Keratinocyte (primary cell): Measurements from ENCODE around the gene SERP2.

Source experiments
- CTCF ChIP-seq, 3 experiments: IDR thresholded peaks in 1 of 3; conservative IDR thresholded peaks in 1 of 3; optimal IDR thresholded peaks in 1 of 3; 2 replicates in 2 of 3; 3 replicates in 1 of 3; pipeline versions ENCODE3 to v1.5.1; 2011; ENCODE audit warnings: low read length in 3 of 3, mild to moderate bottlenecking in 3 of 3, moderate library complexity in 2 of 3, control low read depth in 1 of 3, inconsistent platforms in 1 of 3; ENCODE audit not compliant: insufficient read depth in 2 of 3; ENCODE audit errors: extremely low read depth in 1 of 3
- EZH2 ChIP-seq: IDR thresholded peaks from one replicate; pipeline ENCODE4 v1.6.1; 2012; ENCODE audit warnings: inconsistent platforms, mild to moderate bottlenecking, low read length, moderate library complexity

- TF ChIP-seq CTCF (optimal IDR thresholded peaks at IDR 0.05 in 1 of 3, IDR thresholded peaks at IDR 0.05 in 1 of 3, conservative IDR thresholded peaks at IDR 0.05 in 1 of 3; ENCODE audit: extremely low read depth in 1 of 3, insufficient read depth in 2 of 3, low read length in 3 of 3) (no peak), EZH2 (no peak)
These were observed 21.4 kb upstream of the SERP2 start for GRCh38 chr13:44352202-44352601.
